Stimulated activated naive CD4-positive, alpha-beta T cell (primary cell): ENCODE results near the gene STARD9.
"Not testable (repeated sequence)": the region's sequence is repeated elsewhere in the genome, so short reads cannot be mapped to it uniquely, and the experiment has no call there.

Experiments used
- DNase-seq, 6 experiments: peaks; one replicate each; lab custom pipeline; 2025; lab: John Stamatoyannopoulos, UW

The STARD9 gene

DNA sequence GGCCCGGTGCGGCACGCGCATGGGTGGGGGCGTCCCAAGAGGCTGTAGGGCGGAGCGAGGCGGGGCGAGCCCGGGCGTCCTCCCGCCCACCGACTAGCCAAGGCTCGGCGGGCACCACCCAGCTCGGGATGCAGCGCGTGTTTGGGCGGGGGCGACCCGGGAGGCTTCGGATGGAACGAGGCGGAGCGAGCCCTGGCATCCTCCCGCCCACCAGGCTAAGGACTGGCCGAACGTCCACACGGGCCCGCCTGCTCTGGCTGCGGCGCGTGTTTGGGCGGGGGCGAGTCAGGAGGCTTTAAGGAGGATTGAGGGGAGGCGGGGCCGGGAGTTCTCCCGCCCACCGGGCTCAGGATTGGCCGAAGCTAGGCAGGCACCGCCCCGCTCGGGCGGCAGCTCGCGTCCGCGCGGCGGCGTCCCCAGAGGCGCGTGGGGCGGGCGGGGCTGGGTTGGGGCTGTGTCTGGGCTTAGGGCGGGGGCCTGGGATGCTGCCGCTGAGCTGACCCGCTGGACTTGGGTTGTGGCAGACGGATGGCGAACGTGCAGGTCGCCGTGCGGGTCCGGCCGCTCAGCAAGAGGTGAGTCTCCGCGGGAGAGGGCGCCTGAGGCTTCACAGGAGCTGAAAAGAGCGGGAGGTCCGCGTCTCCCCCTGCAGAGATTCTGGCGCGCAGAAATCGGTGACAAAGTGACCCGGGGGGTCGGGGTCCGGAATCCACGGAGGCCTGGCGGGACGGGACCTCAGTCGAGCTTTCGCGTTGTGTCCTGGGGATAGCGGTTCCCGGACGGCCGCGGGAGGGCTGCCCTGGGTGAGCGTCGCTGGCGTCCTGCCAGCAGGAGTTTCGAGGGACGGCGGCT lies at the start of gene STARD9:
STARD9 (plus strand) TSS at position 419 of the 852 bp plus-strand sequence; CDS start at position 529, 110 bp downstream.
- peak; percentile 85 to 97 (median 92) for DNase-seq

DNA sequence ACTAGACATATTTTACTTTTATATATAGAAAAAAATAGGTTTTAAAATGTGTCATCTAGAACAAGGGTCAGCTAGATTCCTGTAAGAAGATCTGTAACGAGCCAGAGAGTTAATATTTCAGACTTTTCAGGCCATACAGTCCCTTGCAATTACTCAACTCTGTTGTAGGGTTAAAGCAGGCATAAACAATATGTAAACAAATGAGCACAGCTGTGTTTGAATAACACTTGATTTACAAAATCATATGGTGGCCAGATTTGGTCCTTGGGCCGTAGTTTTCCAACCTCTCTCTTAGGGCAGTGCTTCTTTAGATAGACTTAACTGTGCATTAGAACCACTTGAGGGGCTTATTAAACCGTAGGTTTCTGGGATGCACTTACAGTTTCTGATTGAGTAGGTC lies 46.4 kb upstream of the STARD9 start:
- DNase-seq, result no peak

DNA sequence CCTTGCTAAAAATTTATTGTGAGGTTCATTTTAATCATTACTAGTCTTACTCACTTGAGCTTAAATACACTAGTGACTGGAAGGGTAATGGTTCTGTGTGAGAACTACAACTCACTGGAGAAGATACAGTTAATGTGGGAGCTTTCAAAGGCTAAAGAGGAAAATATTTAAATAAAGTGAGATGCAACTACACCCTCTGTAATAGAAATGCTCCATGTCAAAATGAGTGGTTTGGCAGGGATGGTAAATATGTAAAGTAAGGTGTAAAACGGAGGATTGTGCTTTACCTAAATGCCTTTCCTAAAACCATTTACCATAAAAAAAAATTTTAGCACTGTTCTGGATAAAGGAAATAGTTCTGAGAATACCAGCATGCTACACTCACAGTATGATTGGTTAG lies 42.2 kb upstream of the STARD9 start:
- DNase-seq, result no peak

DNA sequence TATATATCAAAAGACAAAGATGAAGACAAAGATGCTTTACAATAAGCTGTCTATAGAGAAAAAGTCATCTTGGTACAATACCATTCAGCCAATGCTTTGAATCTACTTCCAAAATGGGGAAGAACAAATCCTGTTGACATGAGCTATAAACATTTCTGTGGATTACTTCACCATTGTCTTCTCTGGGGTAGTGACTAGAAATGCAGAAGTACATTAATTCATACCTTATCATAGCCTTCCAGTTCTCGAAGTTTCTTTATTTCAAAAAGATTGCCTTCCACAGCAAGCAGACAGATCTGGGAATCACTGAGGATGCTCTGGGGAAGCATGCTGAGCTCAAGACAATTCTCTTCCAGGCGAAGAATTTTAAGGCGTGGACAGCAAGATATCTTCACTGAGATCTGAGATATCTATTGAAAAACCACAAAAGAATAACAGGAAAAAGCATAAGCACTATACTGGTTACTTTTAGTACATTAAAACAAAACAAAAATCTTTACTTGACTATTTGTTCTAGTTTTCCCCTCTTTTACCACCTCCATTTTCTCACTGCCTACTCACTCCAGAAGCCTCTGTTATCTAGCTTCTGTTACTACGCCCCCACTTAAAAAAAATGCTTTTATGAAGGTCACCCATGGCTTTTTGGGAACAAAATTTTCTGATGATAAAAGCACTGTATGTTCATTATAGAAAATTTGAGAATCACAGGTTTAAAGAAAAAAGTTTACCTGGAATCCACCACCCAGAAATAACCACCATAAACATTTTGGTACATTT lies 30.4 kb upstream of the STARD9 start:
- DNase-seq, result no peak

DNA sequence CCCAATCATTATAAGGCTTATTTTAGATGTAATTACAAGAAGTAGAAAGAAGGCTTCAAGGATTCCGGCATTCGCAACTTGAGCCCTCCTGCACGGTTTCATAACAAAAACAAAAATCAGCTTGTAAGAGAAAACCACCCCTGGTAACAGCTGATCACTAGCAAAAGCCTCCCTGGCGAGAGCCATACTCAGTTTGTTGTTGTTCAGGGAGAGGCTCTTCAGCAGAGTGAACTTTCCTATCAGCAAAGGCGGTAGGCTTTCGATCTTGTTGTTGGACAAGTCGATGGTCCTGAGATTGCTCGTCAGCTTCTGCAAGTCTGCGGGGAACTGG lies 27.5 kb upstream of the STARD9 start:
- peak in 1 of 6 experiments; percentile 41 for DNase-seq

DNA sequence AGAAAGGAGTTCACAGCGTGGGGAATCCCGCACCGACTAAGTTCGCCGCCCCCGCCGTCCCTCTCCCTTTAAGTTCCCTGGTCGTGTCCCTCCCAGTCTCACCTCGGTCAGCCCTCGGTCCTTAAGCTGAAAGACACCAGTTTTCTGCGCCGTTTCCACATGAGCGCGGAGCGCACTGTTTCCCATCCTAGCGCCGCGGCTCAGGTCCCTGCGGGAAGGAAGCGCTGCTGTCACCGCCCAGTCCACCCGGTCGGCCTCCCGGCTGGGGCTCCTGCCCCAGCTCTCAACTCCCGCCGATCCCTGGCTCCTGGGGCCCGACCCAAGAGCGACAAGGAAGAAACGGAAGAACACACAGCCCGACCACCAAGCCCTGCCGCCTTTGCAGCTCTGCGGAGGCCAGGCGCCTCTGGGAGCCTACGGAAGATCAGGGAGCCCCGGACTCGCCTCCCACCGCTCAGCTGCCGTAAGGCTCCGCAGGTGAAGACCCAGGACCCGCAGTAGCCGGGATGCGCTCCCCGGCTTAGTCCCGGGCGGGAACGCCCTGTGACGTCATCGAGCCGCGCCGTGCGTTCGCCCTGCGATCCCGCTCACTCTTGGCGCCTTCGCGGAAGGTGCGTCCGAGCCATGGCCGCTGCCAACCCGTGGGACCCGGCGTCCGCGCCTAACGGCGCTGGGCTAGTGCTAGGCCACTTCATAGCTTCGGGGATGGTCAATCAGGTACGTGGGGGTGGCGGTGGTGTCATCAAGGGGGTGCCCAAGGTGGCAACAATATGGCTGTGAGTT lies 27.0 kb upstream of the STARD9 start, which contains the start of the genes HAUS2 and LRRC57:
HAUS2 (plus strand) TSS at position 590 of the 783 bp plus-strand sequence; CDS start at position 625, 35 bp downstream.
LRRC57 (minus strand) TSS at position 545 of the 783 bp plus-strand sequence; CDS start at position 186, 359 bp downstream.
- peak; percentile 74 to 89 (median 84) for DNase-seq

DNA sequence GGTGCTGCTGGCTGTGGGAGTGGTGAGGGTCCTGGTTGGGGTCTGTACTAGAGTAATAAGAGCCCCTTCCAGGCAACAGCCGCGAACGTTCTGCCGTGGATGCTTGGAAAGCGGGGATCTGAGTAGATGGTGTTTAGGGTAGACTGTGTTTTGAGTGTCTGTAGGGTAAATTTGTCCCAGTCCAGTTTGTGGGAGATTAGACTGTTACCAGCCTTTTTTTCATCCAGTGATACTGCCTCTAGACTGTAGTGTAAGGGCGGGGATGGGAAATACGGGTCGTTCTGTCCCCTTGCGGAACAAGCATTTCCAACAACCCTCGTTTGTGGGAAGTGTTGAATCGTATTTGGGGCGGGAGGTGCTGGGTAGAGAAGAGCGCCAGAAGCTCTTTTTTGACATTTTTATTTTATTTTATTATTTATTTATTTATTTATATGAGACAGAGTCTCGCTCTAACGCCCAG lies 26.3 kb upstream of the STARD9 start:
- DNase-seq, result no peak

DNA sequence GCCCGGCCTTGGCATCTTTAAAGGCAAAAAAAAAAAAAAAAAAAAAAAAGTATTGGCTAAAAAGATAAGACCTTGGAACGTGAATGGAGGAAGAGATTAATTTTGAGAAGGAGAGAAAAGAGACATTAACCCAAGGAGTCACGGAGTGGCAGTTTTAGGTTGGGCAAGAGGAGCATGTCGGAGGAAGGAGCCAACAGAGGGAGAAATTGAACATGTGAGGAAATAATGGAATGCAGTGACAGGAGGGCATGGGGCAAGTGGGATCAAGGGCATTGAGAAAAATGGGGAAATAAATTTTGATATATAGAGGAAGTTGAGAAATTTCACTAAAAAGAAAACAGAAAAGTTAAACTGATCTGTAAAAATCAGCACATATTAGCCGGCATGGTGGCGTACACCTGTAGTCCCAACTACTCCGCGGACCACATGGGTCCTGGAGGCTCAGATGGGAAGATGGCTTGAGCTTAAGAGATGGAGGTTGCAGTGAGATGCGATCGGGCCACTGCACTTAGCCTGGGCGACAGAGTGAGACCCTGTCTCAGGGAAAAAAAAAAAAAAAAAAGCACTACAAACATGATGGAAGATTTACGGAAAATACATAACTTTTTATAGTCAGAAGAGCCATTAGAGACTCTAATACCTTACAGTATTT lies 25.5 kb upstream of the STARD9 start:
- no peak for DNase-seq

DNA sequence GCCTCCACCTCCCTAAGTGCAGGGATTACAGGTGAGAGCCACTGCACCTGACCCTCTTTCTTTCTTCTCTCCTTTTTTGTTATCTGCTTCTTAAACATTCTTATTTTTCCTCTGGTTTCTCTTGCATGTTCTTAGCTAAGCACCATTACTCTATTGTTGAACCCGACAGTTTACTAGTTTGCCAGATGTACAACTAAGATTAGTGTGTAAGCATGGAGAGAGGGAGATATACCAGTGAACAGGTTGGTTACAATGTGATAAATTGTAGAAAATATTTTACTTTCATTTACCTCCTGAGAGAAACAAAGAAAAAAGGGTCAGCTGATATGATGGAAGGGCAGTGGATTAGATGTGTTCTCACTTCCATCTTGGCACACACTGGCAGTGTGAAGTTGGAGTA lies 21.9 kb upstream of the STARD9 start:
- no peak for DNase-seq

DNA sequence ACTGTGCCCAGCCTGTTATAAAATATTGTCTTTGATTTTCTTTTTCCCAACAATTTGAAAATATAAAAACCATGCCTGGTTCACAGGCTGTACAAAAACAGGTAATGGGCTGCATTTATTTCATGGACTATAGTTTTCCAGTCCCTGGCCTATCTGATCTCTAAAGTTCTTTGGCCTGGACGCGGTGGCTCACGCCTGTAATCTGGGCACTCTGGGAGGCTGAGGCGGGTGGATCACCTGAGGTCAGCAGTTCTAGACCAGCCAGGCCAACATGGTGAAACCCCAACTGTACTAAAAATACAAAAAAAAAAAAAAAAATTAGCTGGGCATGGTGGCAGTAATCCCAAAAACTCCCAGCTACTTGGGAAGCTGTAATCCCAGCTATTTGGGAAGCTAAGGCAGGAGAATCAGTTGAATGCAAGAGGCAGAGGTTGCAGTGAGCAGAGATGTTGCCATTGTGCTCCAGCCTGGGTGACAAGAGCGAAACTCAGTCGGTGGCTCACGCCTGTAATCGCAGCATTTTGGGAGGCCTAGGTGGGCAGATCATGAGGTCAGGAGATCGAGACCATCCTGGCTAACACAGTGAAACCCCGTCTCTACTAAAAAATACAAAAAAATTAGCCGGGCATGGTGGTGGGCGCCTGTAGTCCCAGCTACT lies 18.7 kb upstream of the STARD9 start:
- DNase-seq, result not testable (repeated sequence)

DNA sequence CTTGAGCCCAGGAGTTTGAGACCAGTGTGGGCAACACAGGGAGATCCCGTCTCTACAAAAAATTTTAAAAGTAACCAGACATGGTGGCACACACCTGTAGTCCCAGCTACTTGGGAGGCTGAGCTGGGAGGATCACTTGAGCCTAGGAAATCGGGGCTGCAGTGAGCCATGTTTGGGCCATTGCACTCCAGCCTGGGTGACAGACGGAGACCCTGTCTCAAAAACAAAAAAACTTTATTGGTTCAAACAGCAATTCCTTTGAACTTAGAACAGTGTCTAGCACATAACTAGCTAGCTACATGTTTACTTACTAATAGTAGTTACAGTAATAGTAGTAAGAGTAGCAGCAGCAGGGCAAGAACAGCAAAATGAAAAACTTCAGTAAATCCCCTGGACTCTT lies 16.7 kb upstream of the STARD9 start:
- DNase-seq, result no peak

DNA sequence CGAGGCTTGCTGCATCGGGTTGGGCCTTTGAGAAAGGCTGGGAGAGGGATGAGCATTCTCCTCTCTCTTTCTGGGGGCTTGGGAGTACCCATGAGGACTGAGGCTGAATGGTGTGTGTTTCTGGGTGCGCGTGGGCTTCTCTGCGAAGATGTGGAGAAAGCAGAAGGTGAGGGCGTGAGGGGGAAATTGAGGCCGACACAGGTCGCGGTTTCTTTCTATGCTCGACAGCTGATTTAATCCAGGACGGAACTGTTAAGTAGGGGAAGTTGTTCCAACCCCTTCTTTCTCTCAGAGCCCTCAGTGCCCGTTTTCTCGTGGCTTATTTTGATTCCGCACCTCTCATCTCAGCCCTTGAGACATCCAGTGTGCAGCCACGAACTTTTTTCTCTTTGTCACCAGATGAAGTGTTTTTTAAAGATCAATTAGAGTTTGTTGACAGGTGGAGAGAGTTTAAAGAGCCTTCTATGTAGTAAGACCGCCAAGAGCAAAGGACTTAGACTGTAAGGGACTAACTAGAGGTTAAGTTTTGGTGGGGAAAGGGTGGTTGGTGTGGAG lies 711 bp downstream of the STARD9 start:
- DNase-seq, result peak in 1 of 6 experiments; percentile 34

DNA sequence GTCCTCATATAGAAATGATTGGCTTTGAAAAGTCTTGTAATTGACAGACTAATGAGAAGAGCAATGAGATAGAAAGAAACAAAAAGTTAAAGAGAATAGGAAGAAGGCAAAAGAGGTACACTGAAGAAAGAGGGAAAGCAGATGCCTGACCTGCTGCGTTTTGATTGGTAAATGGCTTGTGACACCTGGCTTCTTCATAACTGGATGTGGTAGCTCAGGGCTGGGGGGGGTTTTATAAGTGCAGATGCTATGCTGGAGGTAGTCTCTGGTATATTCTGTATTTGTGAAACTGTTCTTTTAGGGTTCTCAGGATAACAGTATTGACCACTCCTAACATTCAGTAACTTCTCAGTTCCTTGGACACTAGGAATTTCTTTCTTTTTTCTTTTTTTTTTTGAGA lies 1.4 kb downstream of the STARD9 start:
- DNase-seq, result no peak

DNA sequence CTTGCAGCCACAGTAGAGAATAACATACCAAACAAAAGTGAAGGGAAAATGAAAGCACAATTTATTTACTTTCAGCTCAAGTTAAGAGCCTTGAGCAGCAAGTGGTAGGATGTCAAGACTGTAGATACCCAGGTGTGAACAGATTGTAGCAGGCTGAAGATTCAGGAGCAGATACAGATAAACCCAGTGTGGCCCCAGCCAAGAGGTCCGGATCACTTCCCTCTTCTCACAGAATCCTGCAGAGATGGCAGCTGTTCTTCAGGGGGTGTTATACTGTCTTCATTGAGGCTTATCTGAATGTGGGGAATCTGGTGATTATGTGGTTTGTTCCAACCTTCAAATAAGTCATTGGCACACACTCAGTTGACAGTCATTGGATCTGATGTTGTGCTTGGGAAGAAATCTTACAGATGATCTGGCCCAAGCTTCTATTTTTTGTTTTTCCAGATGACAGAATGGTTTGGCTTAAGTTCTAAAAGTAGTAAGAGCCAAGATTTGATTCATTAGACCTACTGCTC lies 2.2 kb downstream of the STARD9 start:
- no peak for DNase-seq

DNA sequence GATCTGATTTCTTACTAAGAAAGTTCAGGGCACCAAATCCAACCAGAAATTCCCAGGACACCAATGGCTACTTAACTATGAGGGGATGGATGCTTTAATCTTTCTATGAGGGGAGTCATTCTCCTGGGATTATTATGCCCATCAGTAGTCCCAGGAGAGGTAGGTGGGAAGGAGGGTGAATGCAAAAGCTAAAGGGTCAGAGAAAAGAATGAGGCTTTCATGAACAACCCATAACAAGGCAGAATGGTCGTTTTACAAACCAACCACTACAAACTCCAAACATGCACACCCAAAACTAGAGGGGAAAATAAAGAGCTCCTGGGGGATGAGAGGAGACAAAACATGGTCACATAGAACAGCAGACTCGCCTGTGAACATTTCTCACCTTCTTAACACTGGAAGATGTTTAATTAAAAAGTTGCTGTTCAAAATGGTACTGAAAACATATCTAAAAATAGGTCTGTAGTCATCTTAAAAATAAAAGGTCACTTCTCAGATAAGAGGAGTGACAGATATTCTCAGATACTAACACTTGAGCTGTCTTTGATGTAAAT lies 3.7 kb downstream of the STARD9 start:
- no peak for DNase-seq

DNA sequence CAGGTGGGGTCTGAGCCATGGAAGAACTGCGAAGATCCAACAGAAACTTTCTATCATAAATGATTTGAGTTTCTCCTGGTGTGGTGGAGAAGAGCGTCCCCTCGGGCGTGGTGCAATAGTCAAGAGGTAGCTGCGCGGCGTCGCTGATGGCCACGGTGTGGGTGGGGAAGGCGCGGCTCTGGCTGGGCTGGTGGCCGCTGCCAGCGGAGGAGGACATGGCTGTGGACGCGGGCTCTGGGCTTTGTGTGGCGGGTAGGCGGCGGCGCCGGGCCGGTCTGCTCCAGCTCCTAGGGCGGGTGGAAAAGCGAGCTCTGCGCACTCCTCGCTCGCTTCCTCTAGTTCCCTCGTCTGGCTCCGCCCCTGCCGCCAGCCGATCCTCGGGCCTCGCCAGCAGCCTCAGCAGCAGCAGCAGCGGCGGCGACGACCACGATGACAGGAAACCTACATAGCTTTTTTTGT lies 5.9 kb downstream of the STARD9 start:
- peak; percentile 58 to 75 (median 68) for DNase-seq

DNA sequence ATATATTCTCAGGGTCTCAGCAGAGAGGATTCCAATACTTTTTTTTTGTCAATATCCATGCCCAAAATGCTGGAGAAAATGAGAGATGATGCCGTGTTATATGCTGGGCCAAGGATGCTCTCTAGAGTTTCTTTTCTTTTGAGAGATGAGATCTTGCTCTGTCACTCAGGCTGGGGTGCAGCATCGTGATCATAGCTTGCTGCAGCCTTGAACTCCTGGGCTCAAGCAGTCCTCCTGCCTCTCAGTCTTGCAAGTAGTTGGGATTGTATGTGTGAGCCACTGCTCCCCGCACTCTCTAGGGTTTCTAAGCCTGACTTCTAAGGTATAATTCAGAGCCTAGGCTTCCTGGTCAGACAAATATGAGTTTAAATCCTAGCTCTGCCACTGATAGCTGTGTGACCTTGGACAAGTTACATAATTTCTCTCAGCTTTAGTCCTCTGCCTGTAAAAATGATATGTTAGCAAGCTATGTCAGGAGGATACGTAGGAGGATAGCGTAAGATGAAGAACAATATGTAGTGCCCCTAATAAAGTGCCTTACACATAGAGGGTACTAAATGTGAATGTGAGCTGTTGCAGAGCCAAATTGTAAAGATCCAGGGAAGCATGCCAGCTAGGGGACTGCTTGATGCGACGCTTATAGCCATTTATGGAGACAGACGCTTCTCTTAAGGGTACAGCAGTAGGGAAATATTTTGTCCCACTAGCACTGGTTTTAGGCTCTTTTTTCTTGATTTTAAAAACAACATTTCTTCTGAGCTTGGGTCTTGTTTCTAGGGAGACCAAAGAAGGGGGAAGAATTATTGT lies 7.4 kb downstream of the STARD9 start:
- DNase-seq, result no peak

DNA sequence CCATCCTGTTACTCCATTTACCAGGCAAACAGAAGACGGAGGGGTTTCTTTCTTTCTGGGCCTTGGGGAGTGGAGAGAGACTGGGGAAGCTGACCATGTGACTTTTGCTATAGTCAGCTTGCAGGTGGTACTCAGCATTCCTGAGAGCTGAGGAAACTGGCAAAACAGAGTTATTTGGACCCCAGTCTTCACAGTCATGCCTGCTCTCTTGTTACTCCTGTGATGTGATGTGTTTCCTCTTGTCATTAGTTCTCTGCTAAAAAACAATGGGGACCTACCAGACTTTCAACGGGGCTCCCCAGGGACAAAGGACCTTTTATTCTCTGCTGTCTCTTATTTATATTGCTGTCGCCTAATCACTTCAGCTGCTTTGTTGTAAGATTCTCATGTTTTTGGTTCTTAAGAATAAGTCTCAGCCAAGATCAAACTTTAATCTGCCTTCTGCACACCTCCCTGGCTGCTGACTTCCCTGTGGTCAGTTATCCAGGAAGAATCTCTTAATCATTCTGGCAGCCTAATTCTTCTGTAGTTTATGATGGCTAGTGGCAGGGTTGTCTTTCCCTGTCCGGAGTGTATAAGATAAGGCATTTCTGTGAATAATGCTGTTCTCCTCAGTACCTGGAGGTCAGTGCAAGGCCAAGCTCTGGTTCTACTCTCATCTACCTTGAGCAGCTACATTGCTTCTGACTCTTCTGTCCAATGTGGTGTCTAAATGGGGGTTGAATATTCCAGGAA lies 8.8 kb downstream of the STARD9 start:
- DNase-seq, result no peak
